H1 (cell line): ENCODE results near the gene FIP1L1. TPM values are rescaled to one million over a fixed set of nuclear protein-coding genes. Genes with fewer than 3 reads are reported as not detected.

ENCODE experiments used
- BACH1 ChIP-seq: IDR thresholded peaks from 2 replicates; pipeline ENCODE4 v1.6.1; 2012; ENCODE audit warnings: low read length, improper control_type of control experiment
- BCL11A ChIP-seq, 2 experiments: IDR thresholded peaks; one replicate each; pipeline ENCODE4 v1.6.1; 2011; ENCODE audit warnings: low read depth in 2 of 2, low read length in 2 of 2, mild to moderate bottlenecking in 2 of 2
- EZH2 ChIP-seq: fragments of 200-600 bp; sonication (generic); IDR thresholded peaks from 2 replicates; pipeline ENCODE4 v1.7.1; 2012; ENCODE audit warnings: low read depth, mild to moderate bottlenecking, moderate library complexity, low read length, inconsistent platforms; ENCODE audit not compliant: severe bottlenecking
- MAFK ChIP-seq: IDR thresholded peaks from 2 replicates; pipeline ENCODE4 v1.6.1; 2012; ENCODE audit warnings: low read depth, mild to moderate bottlenecking, improper control_type of control experiment, low read length
- POLR2AphosphoS5 ChIP-seq: IDR thresholded peaks from 2 replicates; pipeline ENCODE4 v1.6.1; 2011; ENCODE audit warnings: low read depth, low read length
- RFX5 ChIP-seq: IDR thresholded peaks from 2 replicates; pipeline ENCODE4 v1.6.1; 2011; ENCODE audit warnings: low read depth, low read length, improper control_type of control experiment, borderline replicate concordance
- SP1 ChIP-seq: IDR thresholded peaks from 2 replicates; pipeline ENCODE4 v1.6.1; 2011; ENCODE audit warnings: low read depth, low read length
- TEAD4 ChIP-seq: IDR thresholded peaks from 2 replicates; pipeline ENCODE4 v1.6.1; 2012; ENCODE audit warnings: low read depth, low read length, inconsistent platforms, mixed read lengths
- polyA plus RNA-seq, 7 experiments: library from polyadenylated mRNA; depleted of rRNA in 3 of 7; stranded (reverse) in 5 of 7; unstranded in 2 of 7; fragments of >200 nt in 5 of 7; fragments of 200-250 nt in 2 of 7; gene quantifications; 1 replicate in 5 of 7; 2 replicates in 1 of 7; 4 replicates in 1 of 7; pipeline versions ENCODE4 v1.2.1 to v1.2.3, GENCODE V29; 2011 to 2013; ENCODE audit warnings: missing spikeins in 2 of 7, mixed read lengths in 2 of 7
- total RNA-seq: library from RNA; stranded (reverse); fragmentation: NEBNext Ultra II Directional; extraction: Animal tissue kit (Norgen Biotek cat#: 25700); gene quantifications from 2 replicates; pipeline ENCODE4 v1.2.1, GENCODE V29; 2021

Gene FIP1L1
- total and polyA plus RNA-seq, 2 of the 8 experiments (the other 6 are each of a cell fraction or from before 2014, with no cell fraction given), result 19.5 to 53.7 TPM

DNA sequence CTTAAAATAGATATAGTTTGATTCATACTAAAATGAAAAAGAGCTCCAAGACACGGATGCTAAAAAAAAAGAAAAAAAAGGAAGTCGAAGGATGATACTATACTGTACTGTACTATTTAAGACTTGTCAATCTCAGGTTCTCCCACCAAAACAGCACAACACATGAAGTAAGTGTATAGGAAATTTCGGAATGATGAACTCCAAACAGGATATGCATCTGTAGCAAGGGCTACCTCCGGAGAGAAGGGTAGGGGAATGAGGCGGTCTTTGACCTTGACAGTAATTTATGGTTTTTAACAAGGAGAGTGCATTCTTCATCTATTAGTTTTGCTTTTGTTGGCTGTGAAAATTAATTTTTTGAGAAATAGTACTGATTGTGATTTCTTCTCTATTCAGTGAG lies 541 bp upstream of the FIP1L1 start (continued):
- TF ChIP-seq TEAD4, result no peak
- TF ChIP-seq POLR2AphosphoS5, result no peak
- TF ChIP-seq MAFK, result no peak
- TF ChIP-seq RFX5, result no peak
- no peak for TF ChIP-seq SP1
- no peak for TF ChIP-seq BACH1
- TF ChIP-seq BCL11A (IDR thresholded peaks at IDR 0.05; ENCODE audit: low read depth in 2 of 2, low read length in 2 of 2), result no peak
- no peak for TF ChIP-seq EZH2
- TF ChIP-seq, all 59 proteins: peak for 0
